GM12878 (cell line): ENCODE measurements around the gene LRRC23. TPM values are rescaled to one million over a fixed set of nuclear protein-coding genes. Genes with fewer than 3 reads are reported as not detected.

Experiments used
- ATAC-seq: fragments of 200-7000 bp; cut with Tn5 transposase; 3 replicates; pipeline ENCODE4 v1.9.1; 2020; ENCODE audit warnings: mild to moderate bottlenecking, moderate library complexity
- BruUV-seq: library from RNA; stranded (reverse); fragments of 400-500 nt; replicated peaks from 2 replicates; lab custom pipeline; 2021; lab: Mats Ljungman, UMichigan
- CTCF ChIA-PET: fragments of 300-600 bp; sonication (Branson Sonifier 250); formaldehyde crosslinking; extraction: SDS; loops from one replicate; lab custom pipeline; 2021; ENCODE audit warnings: inconsistent platforms; lab: Yijun Ruan, JAX
- POLR2A ChIA-PET: fragments of 350-600 bp; formaldehyde crosslinking; extraction: SDS; loops from one replicate; lab custom pipeline; 2021; ENCODE audit warnings: inconsistent platforms; lab: Charles Lee
- RAD21 ChIA-PET: fragments of 300-600 bp; sonication (Branson Sonifier 250); formaldehyde crosslinking; loops from one replicate; lab custom pipeline; 2023; ENCODE audit warnings: antibody characterized with exemption; ENCODE audit not compliant: unreplicated experiment; lab: Charles Lee
- SMC1A ChIA-PET: fragments of 300-600 bp; sonication (Branson Sonifier 250); formaldehyde crosslinking; loops from one replicate; lab custom pipeline; 2023; ENCODE audit not compliant: unreplicated experiment, uncharacterized antibody; lab: Charles Lee
- DNase-seq: peaks from one replicate; pipeline ENCODE4 v3.0.0-alpha.2; 2011; ENCODE audit warnings: low read depth, low spot score
- FAIRE-seq: peaks from 3 replicates; lab custom pipeline; 2011; peaks lifted over from hg19 to GRCh38; lab: Jason Lieb, UNC
- H2AFZ ChIP-seq: 2 replicates; pipeline ENCODE4 v1.6.0; 2011; ENCODE audit warnings: low read depth, low read length, control low read depth; ENCODE audit not compliant: control insufficient read depth
- H3K27ac ChIP-seq: 2 replicates; pipeline ENCODE4 v1.5.1; 2011; ENCODE audit warnings: control low read depth; ENCODE audit not compliant: control insufficient read depth, insufficient read depth
- H3K27me3 ChIP-seq, 2 experiments: replicated peaks in 1 of 2; 2 replicates each; pipeline versions ENCODE4 v1.6.0 to v1.6.1; 2011; ENCODE audit warnings: low read length in 1 of 2; ENCODE audit not compliant: control insufficient read depth in 2 of 2, insufficient read depth in 2 of 2
- H3K36me3 ChIP-seq, 2 experiments: 2 replicates each; pipeline ENCODE4 v1.5.1; 2011; ENCODE audit warnings: low read length in 1 of 2; ENCODE audit not compliant: control insufficient read depth in 2 of 2, insufficient read depth in 2 of 2
- H3K4me1 ChIP-seq: 2 replicates; pipeline ENCODE4 v1.6.1; 2011; ENCODE audit warnings: mild to moderate bottlenecking, low read length, moderate library complexity, mixed read lengths; ENCODE audit not compliant: control insufficient read depth, insufficient read depth
- H3K4me2 ChIP-seq: 2 replicates; pipeline ENCODE4 v1.6.0; 2011; ENCODE audit warnings: control low read depth; ENCODE audit not compliant: control insufficient read depth, insufficient read depth
- H3K4me3 ChIP-seq: fragments of 200-600 bp; sonication (generic); 2 replicates; pipeline ENCODE4 v1.5.1; 2016
- H3K79me2 ChIP-seq: 2 replicates; pipeline ENCODE4 v1.6.0; 2011; ENCODE audit warnings: low read length; ENCODE audit not compliant: control insufficient read depth, insufficient read depth
- H3K9ac ChIP-seq: 2 replicates; pipeline ENCODE4 v1.8.0; 2011; ENCODE audit warnings: low read length, control low read depth, mixed read lengths; ENCODE audit not compliant: control insufficient read depth, insufficient read depth
- H3K9me3 ChIP-seq: replicated peaks from 3 replicates; pipeline ENCODE4 v1.5.1; 2011; ENCODE audit warnings: mild to moderate bottlenecking, low read length; ENCODE audit not compliant: control insufficient read depth, insufficient read depth
- H4K20me1 ChIP-seq: 2 replicates; pipeline ENCODE4 v1.6.0; 2011; ENCODE audit not compliant: control insufficient read depth, insufficient read depth
- CEBPZ ChIP-seq: fragments of 150-350 bp; IDR thresholded peaks from 2 replicates; pipeline ENCODE4 v1.6.1; 2016; ENCODE audit warnings: low read depth, low read length
- PML ChIP-seq: IDR thresholded peaks from 2 replicates; pipeline ENCODE4 v1.6.1; 2012; ENCODE audit warnings: low read length, inconsistent platforms
- RELA ChIP-seq: fragments of 450-650 bp; IDR thresholded peaks from 2 replicates; pipeline ENCODE4 v1.8.0; 2014; ENCODE audit warnings: borderline replicate concordance; ENCODE audit not compliant: partially characterized antibody
- TBL1XR1 ChIP-seq: IDR thresholded peaks from 2 replicates; pipeline ENCODE4 v1.6.1; 2012; ENCODE audit warnings: low read depth, low read length, improper control_type of control experiment
- WGBS: methylation state at CpG from one replicate; pipeline ENCODE4 v1.1.6; 2016; ENCODE audit warnings: low lambda C conversion rate; ENCODE audit not compliant: insufficient replicate concordance, insufficient coverage; ENCODE audit errors: missing lambda C conversion rate; 5-methylcytosine and 5-hydroxymethylcytosine counted together
- in situ Hi-C: fragments of 300-500 bp; cut with MboI; formaldehyde crosslinking; loops from 9 replicates; pipeline ENCODE4 v1.14.3; 2018; ENCODE audit warnings: mixed read lengths
- intact Hi-C: fragments of 100-400 bp; cut with micrococcal nuclease; formaldehyde crosslinking; loops from one replicate; pipeline ENCODE4 v1.14.2; 2022; ENCODE audit not compliant: unreplicated experiment
- polyA plus RNA-seq, 11 experiments: library from polyadenylated mRNA; depleted of rRNA in 4 of 11; unstranded in 6 of 11; stranded (reverse) in 5 of 11; fragments of >200 nt; fragmentation: Nextera tagmentation in 4 of 11; fragmentation: Illumina TruSeq in 1 of 11; extraction: Ambion mirVana in 4 of 11; extraction: Trizol in 1 of 11; gene quantifications; 1 replicate in 1 of 11; 2 replicates in 10 of 11; pipeline versions ENCODE4 v1.2.1 to v1.2.3, GENCODE V29; 2011 to 2016; ENCODE audit warnings: inconsistent platforms in 2 of 11, missing spikeins in 2 of 11, low read depth in 1 of 11
- total RNA-seq, 4 experiments: library from RNA; depleted of rRNA in 3 of 4; stranded (reverse); fragments of >200 nt in 3 of 4; fragmentation: Illumina TruSeq in 1 of 4; extraction: Trizol in 1 of 4; gene quantifications; 2 replicates each; pipeline versions ENCODE4 v1.2.1 to v1.2.3, GENCODE V29; 2013 to 2021

The LRRC23 gene
- total and polyA plus RNA-seq, 10 of the 15 experiments (the other 5 are each of a cell fraction or from before 2014, with no cell fraction given): 1.4 to 6.9 (median 3.4) TPM

DNA sequence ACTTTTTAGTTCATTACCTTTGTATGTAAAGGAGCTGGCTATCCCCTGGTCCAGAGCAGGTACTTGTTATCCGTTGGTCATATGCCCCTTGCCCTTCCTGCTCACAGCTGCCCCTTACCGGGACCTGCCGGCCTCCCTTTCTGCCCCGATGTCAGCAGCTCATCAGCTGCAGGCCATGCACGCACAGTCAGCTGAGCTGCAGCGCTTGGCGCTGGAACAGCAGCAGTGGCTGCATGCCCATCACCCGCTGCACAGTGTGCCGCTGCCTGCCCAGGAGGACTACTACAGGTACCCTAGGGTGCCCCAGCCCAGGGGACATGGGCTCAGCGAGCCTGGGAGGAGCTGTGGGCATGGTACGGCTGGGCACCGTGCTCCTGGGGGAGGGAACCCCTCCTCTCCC lies 36.6 kb downstream of the LRRC23 start:
- 87% methylated on average over 12 of the region's 12 CpGs for WGBS
- no TSS peak for BruUV-seq
- POLR2A ChIA-PET: interaction anchor here (2.1 to 17.8 kb wide), 2 partner anchors 16 to 19 kb away, joined by 6 to 524 read pairs; no protein-coding TSS in a partner anchor
- no peak overlapping the region for H2AFZ ChIP-seq
- H3K4me2 ChIP-seq: no peak overlapping the region
- H3K36me3 ChIP-seq: peaks cover 2 to 3% of the 10 kb centered on the region in 2 experiments; a peak in 1 of 4 replicates
- TF ChIP-seq RELA (no peak), TBL1XR1 (no peak), CEBPZ (no peak), PML (no peak)
- H3K4me3 ChIP-seq: no peak overlapping the region
- no peaks in the 10 kb centered on the region for H3K9me3 ChIP-seq
- H3K27me3 ChIP-seq: no peaks in the 10 kb centered on the region
- ATAC-seq (no peak), FAIRE-seq (no peak), DNase-seq (no peak)
- H3K4me1 ChIP-seq: peaks cover 16% of the 10 kb centered on the region
- peaks cover 34% of the 10 kb centered on the region for H3K79me2 ChIP-seq
- SMC1A ChIA-PET: interaction anchor here (0.8 kb wide), 1 partner anchor 18 kb away, joined by 3 read pairs; no protein-coding TSS in a partner anchor
- CTCF ChIA-PET: interaction anchor here (0.7 to 8.6 kb wide), 4 partner anchors 17 to 69 kb away, joined by 3 to 111 read pairs (median 20); partner anchors contain the start of gene SPSB2
- RAD21 ChIA-PET: interaction anchor here (5.6 kb wide), 1 partner anchor 16 kb away, joined by 45 read pairs; no protein-coding TSS in a partner anchor
- H4K20me1 ChIP-seq: no peaks in the 10 kb centered on the region
- in situ Hi-C loops (no loop called here), intact Hi-C loops (no loop called here)
- no peak overlapping the region for H3K27ac ChIP-seq
- H3K9ac ChIP-seq: no peak overlapping the region
